D341Med (cell line): ENCODE measurements around the gene PGD.
"Not testable (repeated sequence)": the region's sequence is repeated elsewhere in the genome, so short reads cannot be mapped to it uniquely, and the experiment has no call there.

Source experiments
- DNase-seq: peaks from one replicate; pipeline ENCODE4 v3.0.0; 2012; ENCODE audit warnings: low spot score

The PGD gene

GRCh38 chr1:10437052-10437451, 38.2 kb downstream of the PGD start:
- no peak for DNase-seq

DNA sequence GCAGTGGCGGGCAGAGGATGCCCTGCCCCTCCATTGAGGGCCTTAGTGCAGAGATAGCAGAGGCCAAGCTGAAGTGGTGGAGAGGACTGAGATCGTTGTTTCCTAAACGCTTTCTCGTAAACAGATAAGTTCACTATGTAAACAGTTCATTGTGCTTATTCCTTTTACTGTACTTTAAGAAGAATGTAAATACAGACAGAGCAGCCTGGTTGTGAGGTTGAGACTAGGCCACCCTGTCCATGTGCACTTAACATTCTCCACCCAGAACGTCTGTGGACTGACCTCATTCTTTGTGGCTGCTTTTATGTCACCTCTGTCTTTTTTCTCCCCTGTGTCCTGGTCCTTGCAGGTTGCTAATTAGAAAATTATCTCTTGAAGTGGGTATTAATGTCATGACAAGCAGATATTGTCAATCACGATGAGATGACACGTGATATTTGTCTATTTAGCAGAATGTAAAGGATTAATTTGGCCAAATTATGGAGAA, 39.9 kb downstream of the PGD start:
- no peak for DNase-seq

DNA sequence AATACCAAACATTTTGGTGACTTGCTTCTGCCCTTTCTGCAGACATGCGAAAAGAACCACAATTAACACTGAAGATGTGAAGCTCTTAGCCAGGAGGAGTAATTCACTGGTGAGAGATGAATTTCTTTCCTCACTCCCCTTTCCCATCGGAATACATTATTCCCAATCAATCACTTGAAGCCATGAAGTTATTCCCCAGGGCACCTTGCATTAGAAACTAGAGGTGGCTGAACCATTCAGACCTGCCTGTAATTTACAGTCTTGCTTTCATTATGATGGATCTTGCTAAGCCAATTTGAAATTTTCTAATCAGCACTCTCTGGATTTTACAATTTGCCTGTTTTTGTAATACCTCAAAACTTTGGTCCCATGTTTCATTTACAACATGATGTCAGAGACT, 41.4 kb downstream of the PGD start:
- DNase-seq = no peak

DNA sequence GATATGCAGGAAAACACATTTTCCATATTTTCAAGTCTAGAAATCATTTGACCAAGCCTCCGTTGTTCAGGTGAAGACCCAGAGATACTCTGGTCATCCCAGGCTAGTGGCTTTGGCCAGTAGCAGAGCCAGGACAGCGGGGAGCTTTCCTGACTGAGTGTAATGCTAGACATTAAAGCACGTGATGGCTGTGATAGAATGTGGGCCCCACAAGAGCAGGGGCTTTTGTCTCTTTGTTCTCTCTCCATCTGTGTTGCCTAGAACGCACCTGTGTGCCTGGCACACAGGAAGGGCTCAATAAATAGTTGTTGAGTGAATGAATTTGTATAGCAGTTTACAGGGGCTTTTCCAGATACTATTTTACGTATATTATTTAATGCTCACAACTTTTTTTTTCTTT, 41.9 kb downstream of the PGD start:
- no peak for DNase-seq

DNA sequence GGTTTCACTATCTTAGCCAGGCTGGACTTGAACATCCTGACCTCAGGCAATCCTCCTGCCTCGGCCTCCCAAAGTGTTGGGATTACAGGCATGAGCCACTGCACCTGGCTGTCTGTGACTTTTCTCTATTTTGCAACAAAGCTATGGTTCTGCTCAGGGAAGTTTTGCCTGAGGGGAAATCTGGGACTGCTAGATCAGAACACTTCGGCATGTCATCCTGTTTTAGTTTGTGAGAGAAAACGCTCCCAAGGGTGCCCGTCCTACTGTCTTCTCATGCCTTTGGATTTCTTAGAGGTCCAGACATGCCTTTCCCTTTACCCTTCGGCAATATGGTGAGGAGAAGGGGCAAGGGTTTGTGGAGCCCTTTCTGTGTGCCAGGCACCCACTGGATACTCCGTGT, 45.4 kb downstream of the PGD start:
- DNase-seq = no peak

GRCh38 chr1:10444795-10445397, 46.0 kb downstream of the PGD start:
- DNase-seq = no peak

GRCh38 chr1:10446790-10447422, 48.0 kb downstream of the PGD start:
- no peak for DNase-seq

GRCh38 chr1:10449751-10450150, 50.9 kb downstream of the PGD start, which contains the start of gene CORT:
CORT (plus strand) TSS chr1:10450031; CDS start chr1:10450224, 193 bp downstream.
- DNase-seq = no peak

- DNase-seq = no peak
Observed at GRCh38 chr1:10450156-10450814, 51.4 kb downstream of the PGD start.

DNA sequence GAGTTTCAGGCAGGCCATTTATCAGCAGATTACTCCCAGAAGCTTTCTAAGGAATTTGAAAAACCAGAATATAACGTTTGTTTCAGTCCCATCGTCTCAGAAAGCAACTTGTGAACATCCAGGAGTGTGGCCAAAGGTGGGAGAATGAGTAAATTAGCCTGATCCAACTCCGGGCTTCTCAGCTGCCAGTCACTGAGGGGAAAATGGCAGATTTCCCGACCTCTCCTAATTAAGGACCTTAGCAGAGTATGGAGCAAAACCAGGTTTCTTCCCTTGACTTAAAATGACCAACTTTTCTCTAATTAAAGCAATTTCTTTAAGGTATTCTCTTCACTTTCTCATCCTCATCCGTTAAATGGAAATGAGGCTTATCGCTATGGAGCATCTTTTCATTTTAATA, 52.0 kb downstream of the PGD start:
- DNase-seq = no peak

GRCh38 chr1:10451287-10451686, 52.4 kb downstream of the PGD start:
- no peak for DNase-seq

GRCh38 chr1:10456048-10456447, 57.2 kb downstream of the PGD start:
- DNase-seq = no peak

DNA sequence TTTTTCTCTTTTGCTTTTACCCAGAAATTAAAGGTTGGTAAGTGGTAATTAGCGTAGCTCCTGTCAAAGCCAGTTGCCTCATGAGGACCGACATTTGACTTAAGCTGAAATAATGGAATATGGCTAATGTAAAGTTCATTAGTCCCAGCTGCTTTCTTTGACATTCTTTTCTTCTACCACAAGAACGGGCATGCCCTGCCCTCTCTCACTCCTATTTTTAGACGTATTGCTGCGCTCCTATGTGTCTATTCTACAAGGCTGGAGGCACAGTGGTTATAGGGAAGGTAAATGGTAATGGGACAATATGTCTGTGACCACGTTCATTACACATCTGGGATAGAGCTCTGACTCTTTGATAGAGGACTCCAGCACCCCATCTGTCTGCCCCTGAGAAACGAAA, 57.8 kb downstream of the PGD start:
- no peak for DNase-seq

DNA sequence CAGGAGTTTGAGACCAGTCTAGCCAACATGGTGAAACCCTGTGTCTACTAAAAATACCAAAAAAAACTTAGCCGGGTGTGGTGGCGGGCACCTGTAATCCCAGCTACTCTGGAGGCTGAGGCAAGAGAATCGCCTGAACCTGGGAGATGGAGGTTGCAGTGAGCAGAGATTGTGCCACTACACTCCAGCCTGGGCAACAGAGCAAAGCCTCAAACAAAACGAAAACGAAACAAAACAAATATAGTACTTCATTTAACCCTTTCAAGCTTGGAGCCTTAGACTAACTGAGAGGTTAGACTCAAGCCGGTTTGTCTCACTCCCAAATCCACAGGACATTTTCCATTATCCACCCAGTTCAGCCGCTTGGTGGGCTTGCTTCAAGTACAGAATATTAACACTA, 58.6 kb downstream of the PGD start:
- DNase-seq = not testable (repeated sequence)

DNA sequence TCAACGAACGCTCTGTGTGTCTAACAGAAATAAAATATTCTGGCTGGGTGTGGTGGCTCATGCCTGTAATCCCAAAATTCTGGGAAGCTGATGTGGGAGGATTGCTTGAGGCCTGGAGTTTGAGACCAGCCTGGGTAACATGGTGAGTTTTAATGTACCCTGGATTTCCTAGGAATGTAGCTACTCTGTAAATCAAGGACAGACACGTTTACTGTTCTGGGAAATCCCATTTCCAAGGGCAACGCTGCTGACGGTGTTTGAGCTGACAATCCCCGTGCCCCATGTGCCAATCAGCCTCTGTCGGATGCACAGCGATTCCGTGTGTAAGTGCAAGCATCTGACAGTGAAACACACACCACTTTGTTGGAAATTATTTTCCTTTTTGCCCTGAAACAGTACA, 59.0 kb downstream of the PGD start:
- DNase-seq = no peak

GRCh38 chr1:10459184-10459583, 60.3 kb downstream of the PGD start:
- DNase-seq = no peak

DNA sequence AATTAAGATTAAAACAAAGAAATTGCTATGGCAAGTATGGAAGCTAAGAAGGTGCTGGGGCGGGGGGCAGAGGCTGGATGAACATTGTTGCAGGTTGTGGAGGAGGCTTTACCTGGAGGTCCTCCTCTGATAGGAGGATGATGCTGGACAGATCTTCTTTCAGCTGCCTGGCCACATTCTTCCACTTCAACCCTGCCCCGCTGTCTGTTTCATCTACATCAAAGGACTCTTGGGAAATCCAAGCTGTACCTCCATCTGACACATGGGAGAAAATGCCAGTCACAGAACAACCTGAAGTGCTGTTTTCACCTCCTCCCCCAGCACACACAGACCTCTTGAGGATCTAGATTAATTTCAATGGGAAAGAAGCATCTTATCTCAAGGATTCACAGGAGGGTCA, 68.2 kb downstream of the PGD start:
- no peak for DNase-seq

DNA sequence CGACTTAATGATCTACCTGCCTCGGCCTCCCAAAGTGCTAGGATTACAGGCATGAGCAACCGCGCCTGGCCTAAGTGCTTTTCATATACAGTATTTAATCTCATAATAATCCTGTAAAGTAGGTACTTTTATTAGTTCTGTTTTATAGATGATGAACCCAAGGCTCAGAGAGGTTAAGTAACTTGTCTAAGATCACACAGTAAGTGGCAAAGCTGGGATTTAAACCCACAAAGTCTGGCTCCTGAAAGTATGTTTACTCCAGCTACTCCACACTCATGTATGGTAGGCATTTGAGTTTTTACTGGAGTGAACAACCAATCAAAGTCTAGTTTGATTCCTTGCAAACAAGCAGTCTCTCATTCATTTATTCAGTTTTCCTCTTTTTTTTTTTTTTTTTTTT, 71.2 kb downstream of the PGD start:
- no peak for DNase-seq
